Neural cell (in vitro differentiated cells): ENCODE results near the gene SMYD5. TPM values are rescaled to one million over a fixed set of nuclear protein-coding genes. Genes with fewer than 3 reads are reported as not detected.

Source experiments
- H2AFZ ChIP-seq: fragments of 200-600, 300-800 bp; sonication (generic), shearing (Covaris generic); 2 replicates; pipeline ENCODE4 v1.6.0; 2014; ENCODE audit warnings: low read depth, mild to moderate bottlenecking, antibody characterized with exemption, low read length, moderate library complexity
- H3F3A ChIP-seq: fragments of 200-600 bp; shearing (Covaris generic); 2 replicates; pipeline ENCODE4 v1.6.1; 2016; ENCODE audit warnings: mild to moderate bottlenecking, moderate library complexity, mixed read lengths, antibody characterized with exemption, low read length; ENCODE audit not compliant: insufficient read depth, poor library complexity, severe bottlenecking
- H3K27ac ChIP-seq: fragments of 200-600, 300-800 bp; sonication (generic), shearing (Covaris generic); 2 replicates; pipeline ENCODE4 v1.5.1; 2014; ENCODE audit warnings: mild to moderate bottlenecking, low read length, moderate library complexity
- H3K27me3 ChIP-seq: fragments of 300-800, 200-600 bp; sonication (generic), shearing (Covaris generic); 2 replicates; pipeline ENCODE4 v1.6.0; 2014; ENCODE audit warnings: mild to moderate bottlenecking, low read depth, low read length, moderate library complexity; ENCODE audit not compliant: insufficient read depth
- H3K36me3 ChIP-seq: fragments of 300-800, 200-600 bp; sonication (generic), shearing (Covaris generic); 2 replicates; pipeline ENCODE4 v1.5.1; 2014; ENCODE audit warnings: mild to moderate bottlenecking, antibody characterized with exemption, low read length, moderate library complexity; ENCODE audit not compliant: insufficient read depth
- H3K4me2 ChIP-seq: fragments of 300-800, 200-600 bp; sonication (generic), shearing (Covaris generic); 2 replicates; pipeline ENCODE4 v1.6.0; 2014; ENCODE audit warnings: mild to moderate bottlenecking, low read length
- H3K4me3 ChIP-seq: fragments of 300-800, 200-600 bp; sonication (generic), shearing (Covaris generic); 2 replicates; pipeline ENCODE4 v1.5.1; 2014; ENCODE audit warnings: mild to moderate bottlenecking, low read length, moderate library complexity
- H3K79me2 ChIP-seq: fragments of 200-600 bp; shearing (Covaris generic); replicated peaks from 2 replicates; pipeline ENCODE4 v1.6.0; 2014; ENCODE audit warnings: mild to moderate bottlenecking, low read length, moderate library complexity; ENCODE audit not compliant: insufficient read depth
- H3K9ac ChIP-seq: fragments of 300-800, 200-600 bp; sonication (generic), shearing (Covaris generic); 2 replicates; pipeline ENCODE4 v1.6.1; 2016; ENCODE audit warnings: mild to moderate bottlenecking, low read length, mixed read lengths
- H3K9me2 ChIP-seq: fragments of 200-600 bp; shearing (Covaris generic); 2 replicates; pipeline ENCODE4 v1.6.1; 2016; ENCODE audit warnings: mild to moderate bottlenecking, low read length, mixed read lengths; ENCODE audit not compliant: insufficient read depth
- H3K9me3 ChIP-seq: fragments of 200-600, 300-800 bp; sonication (generic), shearing (Covaris generic); 2 replicates; pipeline ENCODE4 v1.6.1; 2016; ENCODE audit warnings: mild to moderate bottlenecking, mixed run types, low read length, moderate library complexity, mixed read lengths
- H4K20me1 ChIP-seq: fragments of 200-600 bp; shearing (Covaris generic); 2 replicates; pipeline ENCODE4 v1.6.1; 2016; ENCODE audit warnings: mild to moderate bottlenecking, mixed run types; ENCODE audit not compliant: insufficient read depth
- CTCF ChIP-seq: fragments of 450-650 bp; IDR thresholded peaks from 2 replicates; pipeline ENCODE4 v1.5.1; 2014; ENCODE audit warnings: antibody characterized with exemption, mild to moderate bottlenecking, moderate library complexity; ENCODE audit not compliant: poor library complexity, severe bottlenecking
- EP300 ChIP-seq: fragments of 450-650 bp; conservative IDR thresholded peaks from 2 replicates; pipeline ENCODE4 v1.6.1; 2014; ENCODE audit warnings: antibody characterized with exemption, mild to moderate bottlenecking, moderate library complexity; ENCODE audit not compliant: poor library complexity, severe bottlenecking
- EZH2 ChIP-seq: fragments of 200-600, 300-800 bp; shearing (Covaris generic), sonication (generic); IDR thresholded peaks from 2 replicates; pipeline ENCODE4 v1.6.1; 2014; ENCODE audit warnings: antibody characterized with exemption, low read length, borderline replicate concordance, mild to moderate bottlenecking; ENCODE audit not compliant: insufficient read depth, poor library complexity, severe bottlenecking
- MXI1 ChIP-seq: fragments of 450-650 bp; conservative IDR thresholded peaks from 2 replicates; pipeline ENCODE4 v1.6.1; 2014; ENCODE audit warnings: antibody characterized with exemption, mild to moderate bottlenecking; ENCODE audit not compliant: poor library complexity, severe bottlenecking
- POLR2AphosphoS5 ChIP-seq: IDR thresholded peaks from 2 replicates; pipeline ENCODE4 v1.6.1; 2012
- RAD21 ChIP-seq: fragments of 450-650 bp; conservative IDR thresholded peaks from 2 replicates; pipeline ENCODE4 v1.6.1; 2014; ENCODE audit warnings: antibody characterized with exemption, mild to moderate bottlenecking, moderate library complexity
- REST ChIP-seq: IDR thresholded peaks from 2 replicates; pipeline ENCODE4 v1.6.1; 2012; ENCODE audit warnings: borderline replicate concordance
- SMC3 ChIP-seq: fragments of 450-650 bp; conservative IDR thresholded peaks from 2 replicates; pipeline ENCODE4 v1.6.1; 2014; ENCODE audit warnings: antibody characterized with exemption, mild to moderate bottlenecking, moderate library complexity; ENCODE audit not compliant: poor library complexity
- TAF1 ChIP-seq: IDR thresholded peaks from 2 replicates; pipeline ENCODE4 v1.6.1; 2012; ENCODE audit warnings: low read depth
- polyA plus RNA-seq: library from polyadenylated mRNA; depleted of rRNA; stranded (reverse); fragments of >200 nt; gene quantifications from 2 replicates; pipeline ENCODE4 v1.2.3, GENCODE V29; 2014

SMYD5 gene
- polyA plus RNA-seq, 1 donor from 2014 or later: 15.5 TPM

- no peak overlapping the region for H2AFZ ChIP-seq
- H3K9me2 ChIP-seq: no peaks in the 10 kb centered on the region
- H3K27me3 ChIP-seq: peaks cover 34% of the 10 kb centered on the region
- no peaks in the 10 kb centered on the region for H3F3A ChIP-seq
- no peaks in the 10 kb centered on the region for H3K36me3 ChIP-seq
- no peaks in the 10 kb centered on the region for H3K9me3 ChIP-seq
- no peak overlapping the region for H3K4me2 ChIP-seq
- no peak overlapping the region for H3K9ac ChIP-seq
- no peaks in the 10 kb centered on the region for H4K20me1 ChIP-seq
- no peaks in the 10 kb centered on the region for H3K79me2 ChIP-seq
- TF ChIP-seq CTCF (no peak), REST (no peak), EZH2 (no peak), TAF1 (no peak), POLR2AphosphoS5 (no peak), RAD21 (no peak), MXI1 (no peak), SMC3 (no peak), EP300 (no peak)
- H3K27ac ChIP-seq: no peak overlapping the region
- H3K4me3 ChIP-seq: no peak overlapping the region
Observed at GRCh38 chr2:73272270-73272669, 58.2 kb downstream of the SMYD5 start.

Other genes starting within 250 kb of the SMYD5 start
- 5.8 and 6.7 TPM in 2 replicates for gene SFXN5, start 142.5 kb upstream of the SMYD5 start, polyA plus RNA-seq
- 2.6 and 3.3 TPM in 2 replicates for gene RAB11FIP5, start 101.3 kb upstream of the SMYD5 start, polyA plus RNA-seq
- gene NOTO, start 11.7 kb upstream of the SMYD5 start, polyA plus RNA-seq: not detected in 2 replicates
- 36.5 TPM in 2 replicates for gene PRADC1, start 19.0 kb downstream of the SMYD5 start, polyA plus RNA-seq
- 309 and 310 TPM in 2 replicates for gene CCT7, start 20.1 kb downstream of the SMYD5 start, polyA plus RNA-seq
- 6.0 and 6.7 TPM in 2 replicates for gene FBXO41, start 70.2 kb downstream of the SMYD5 start, polyA plus RNA-seq
- gene EGR4, start 79.3 kb downstream of the SMYD5 start, polyA plus RNA-seq: 0.90 TPM in 1 of 2 replicates, not detected in the other
- gene ALMS1, start 171.6 kb downstream of the SMYD5 start, polyA plus RNA-seq: 12.2 and 20.5 TPM in 2 replicates